Trophoblast cell (in vitro differentiated cells and primary cell): ENCODE results near the gene REEP6.

Experiments used
- DNase-seq, 2 donors: peaks; one replicate each; pipeline ENCODE4 v3.0.0-alpha.2; 2016
- H2AFZ ChIP-seq: 2 replicates; pipeline ENCODE4 v1.6.1; 2013; ENCODE audit warnings: low read length, moderate library complexity, mild to moderate bottlenecking; ENCODE audit not compliant: insufficient read depth, poor library complexity
- H2AK5ac ChIP-seq: 2 replicates; pipeline ENCODE4 v1.6.1; 2013; ENCODE audit warnings: mild to moderate bottlenecking, low read length
- H2BK120ac ChIP-seq: 2 replicates; pipeline ENCODE4 v1.6.1; 2013; ENCODE audit warnings: low read length, mild to moderate bottlenecking, moderate library complexity; ENCODE audit not compliant: insufficient read depth, poor library complexity
- H2BK12ac ChIP-seq: 2 replicates; pipeline ENCODE4 v1.6.1; 2013; ENCODE audit warnings: mild to moderate bottlenecking, low read length, moderate library complexity
- H2BK5ac ChIP-seq: 2 replicates; pipeline ENCODE4 v1.6.1; 2013; ENCODE audit warnings: low read length, low read depth, moderate library complexity, mild to moderate bottlenecking; ENCODE audit not compliant: poor library complexity
- H3K14ac ChIP-seq: 2 replicates; pipeline ENCODE4 v1.6.1; 2013; ENCODE audit warnings: mild to moderate bottlenecking, low read length
- H3K18ac ChIP-seq: 2 replicates; pipeline ENCODE4 v1.6.1; 2013; ENCODE audit warnings: mild to moderate bottlenecking, low read length
- H3K23ac ChIP-seq: 2 replicates; pipeline ENCODE4 v1.6.1; 2013; ENCODE audit warnings: low read length
- H3K27ac ChIP-seq: 2 replicates; pipeline ENCODE4 v1.5.1; 2013; ENCODE audit warnings: low read depth, mild to moderate bottlenecking, inconsistent platforms, low read length, moderate library complexity
- H3K27me3 ChIP-seq: 2 replicates; pipeline ENCODE4 v1.6.1; 2013; ENCODE audit warnings: inconsistent platforms, mild to moderate bottlenecking, low read length, moderate library complexity; ENCODE audit not compliant: insufficient read depth
- H3K36me3 ChIP-seq, 2 experiments: 1 replicate in 1 of 2; 2 replicates in 1 of 2; pipeline ENCODE4 v1.6.1; 2013; ENCODE audit warnings: low read length in 2 of 2, mild to moderate bottlenecking in 2 of 2, moderate library complexity in 1 of 2; ENCODE audit not compliant: insufficient read depth in 2 of 2, control insufficient read depth in 1 of 2
- H3K4ac ChIP-seq: 2 replicates; pipeline ENCODE4 v1.6.1; 2013; ENCODE audit warnings: low read depth, mild to moderate bottlenecking, low read length, moderate library complexity
- H3K4me1 ChIP-seq, 2 experiments: 1 replicate in 1 of 2; 2 replicates in 1 of 2; pipeline ENCODE4 v1.6.1; 2013; ENCODE audit warnings: low read length in 2 of 2, mild to moderate bottlenecking in 2 of 2, moderate library complexity in 1 of 2; ENCODE audit not compliant: insufficient read depth in 2 of 2, control insufficient read depth in 1 of 2
- H3K4me2 ChIP-seq: 2 replicates; pipeline ENCODE4 v1.6.1; 2013; ENCODE audit warnings: inconsistent platforms, mild to moderate bottlenecking, low read length, moderate library complexity
- H3K4me3 ChIP-seq: 2 replicates; pipeline ENCODE4 v1.5.1; 2013; ENCODE audit warnings: mild to moderate bottlenecking, low read depth, low read length, inconsistent platforms
- H3K79me1 ChIP-seq: one replicate; pipeline ENCODE4 v1.6.1; 2013; ENCODE audit warnings: low read length
- H3K79me2 ChIP-seq: 2 replicates; pipeline ENCODE4 v1.6.1; 2013; ENCODE audit warnings: low read length, mild to moderate bottlenecking; ENCODE audit not compliant: control insufficient read depth, insufficient read depth, poor library complexity
- H3K9ac ChIP-seq: 2 replicates; pipeline ENCODE4 v1.6.1; 2013; ENCODE audit warnings: mild to moderate bottlenecking, low read length
- H3K9me3 ChIP-seq: 2 replicates; pipeline ENCODE4 v1.6.1; 2013; ENCODE audit warnings: low read depth, mild to moderate bottlenecking, control low read depth, inconsistent platforms, low read length; ENCODE audit not compliant: insufficient read depth
- H4K12ac ChIP-seq: 2 replicates; pipeline ENCODE4 v1.6.1; 2013; ENCODE audit warnings: low read depth, mild to moderate bottlenecking, low read length, moderate library complexity
- H4K8ac ChIP-seq: 2 replicates; pipeline ENCODE4 v1.6.1; 2013; ENCODE audit warnings: low read depth, mild to moderate bottlenecking, low read length, moderate library complexity
- H4K91ac ChIP-seq: one replicate; pipeline ENCODE4 v1.6.1; 2013; ENCODE audit warnings: low read depth, mild to moderate bottlenecking, low read length, moderate library complexity
- WGBS: extraction: QIAGEN DNeasy Blood & Tissue Kit; methylation state at CpG from one replicate; pipeline ENCODE4 v1.1.7; 2013; ENCODE audit warnings: missing lambda C conversion rate; ENCODE audit not compliant: insufficient read length, insufficient coverage; ENCODE audit errors: extremely low coverage; 5-methylcytosine and 5-hydroxymethylcytosine counted together

REEP6 gene

DNA sequence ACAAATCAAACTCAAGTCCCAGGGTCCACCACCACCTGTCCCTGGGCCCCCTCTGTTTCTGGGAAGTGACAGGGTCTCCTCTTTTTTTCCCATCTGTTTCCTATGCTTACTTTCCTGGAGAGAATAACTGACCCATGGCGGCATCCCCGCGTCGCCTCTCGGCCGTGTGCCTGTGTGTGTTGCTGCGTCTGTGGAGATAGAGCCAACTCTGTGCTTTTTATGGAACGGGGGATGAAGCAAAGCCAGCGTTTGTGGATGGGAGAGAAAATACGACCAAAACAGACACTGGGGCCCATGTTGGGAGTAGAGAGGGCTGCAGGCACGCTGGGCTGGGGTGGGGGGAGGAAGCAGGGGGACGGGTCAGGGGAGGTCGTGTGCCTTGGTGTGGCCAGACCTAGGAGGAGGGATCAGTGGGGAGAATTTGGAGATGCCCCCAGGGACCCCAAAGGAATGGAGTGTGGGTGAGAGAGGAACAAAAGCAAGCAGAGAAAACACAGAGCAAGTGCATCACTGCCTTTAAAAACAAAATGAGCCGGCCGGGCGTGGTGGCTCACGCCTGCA lies 49.5 kb downstream of the REEP6 start:
- Histone ChIP-seq H3K4ac (no peak overlapping the region), H3K79me2 (no peaks in the 10 kb centered on the region), H3K23ac (no peak overlapping the region), H3K4me1 (no peaks in the 10 kb centered on the region), H2BK12ac (no peak overlapping the region), H3K36me3 (no peaks in the 10 kb centered on the region), H3K9me3 (peaks cover 7% of the 10 kb centered on the region), H2BK120ac (no peak overlapping the region), H3K18ac (no peak overlapping the region), H3K4me2 (no peak overlapping the region), H4K8ac (no peak overlapping the region), H4K12ac (no peak overlapping the region), H2AK5ac (no peak overlapping the region), H3K4me3 (no peak overlapping the region), H3K27ac (no peak overlapping the region), H4K91ac (no peak overlapping the region), H2AFZ (no peak overlapping the region), H3K9ac (no peak overlapping the region), H2BK5ac (no peak overlapping the region), H3K79me1 (no peaks in the 10 kb centered on the region), H3K27me3 (no peaks in the 10 kb centered on the region), H3K14ac (no peak overlapping the region)
- WGBS, result no CpG with 5 or more reads among the region's 17 CpGs
- no peak for DNase-seq
